OCI-LY3 (cell line): ENCODE data around the gene PARD3B.

Experiments
- H2AFZ ChIP-seq: fragments of 200-600, 300-600 bp; shearing (Covaris generic); 2 replicates; pipeline ENCODE4 v1.6.0; 2014; ENCODE audit warnings: antibody characterized with exemption, low read depth, low read length
- H3K27ac ChIP-seq: fragments of 200-600, 300-600 bp; sonication (generic); 2 replicates; pipeline ENCODE4 v1.5.1; 2014; ENCODE audit warnings: mild to moderate bottlenecking, low read length, moderate library complexity, mixed read lengths
- H3K27me3 ChIP-seq: fragments of 200-600, 300-600 bp; sonication (generic); 2 replicates; pipeline ENCODE4 v1.6.1; 2014; ENCODE audit warnings: low read depth, low read length, mixed read lengths
- H3K36me3 ChIP-seq: fragments of 200-600, 300-600 bp; sonication (generic); replicated peaks from 2 replicates; pipeline ENCODE3; 2014; ENCODE audit warnings: low read depth, low read length, mixed read lengths
- H3K4me1 ChIP-seq: fragments of 300-600, 200-600 bp; sonication (generic); 2 replicates; pipeline ENCODE4 v1.6.1; 2014; ENCODE audit warnings: low read length, mixed read lengths
- H3K4me2 ChIP-seq: fragments of 200-600, 300-600 bp; sonication (generic); 2 replicates; pipeline ENCODE4 v1.6.1; 2014; ENCODE audit warnings: low read length, mixed read lengths
- H3K4me3 ChIP-seq: fragments of 300-600, 200-600 bp; sonication (generic); 2 replicates; pipeline ENCODE4 v1.5.1; 2014; ENCODE audit warnings: antibody characterized with exemption, mild to moderate bottlenecking, low read length, moderate library complexity
- H3K79me2 ChIP-seq: fragments of 300-600, 200-600 bp; shearing (Covaris generic); 2 replicates; pipeline ENCODE4 v1.6.1; 2014; ENCODE audit warnings: mild to moderate bottlenecking, low read length, mixed read lengths
- H3K9ac ChIP-seq: fragments of 300-600, 200-600 bp; shearing (Covaris generic); 2 replicates; pipeline ENCODE4 v1.6.0; 2014; ENCODE audit warnings: mild to moderate bottlenecking, low read length, moderate library complexity
- H3K9me3 ChIP-seq: fragments of 200-600, 300-600 bp; shearing (Covaris generic); 2 replicates; pipeline ENCODE4 v1.6.1; 2014; ENCODE audit warnings: low read length, mixed read lengths; ENCODE audit not compliant: insufficient read depth
- H4K20me1 ChIP-seq: fragments of 200-600, 300-600 bp; sonication (generic); 2 replicates; pipeline ENCODE4 v1.6.1; 2016; ENCODE audit warnings: low read length, mixed read lengths; ENCODE audit not compliant: insufficient read depth
- EZH2phosphoT487 ChIP-seq: fragments of 200-600 bp; shearing (Covaris generic); IDR thresholded peaks from 2 replicates; pipeline ENCODE4 v1.6.1; 2018; ENCODE audit warnings: antibody characterized with exemption, mixed run types, low read depth
- TF ChIP-seq, protein P1 (sequence below): fragments of 200-600, 300-600 bp; sonication (generic); IDR thresholded peaks from 2 replicates; pipeline ENCODE4 v1.5.1; 2014; ENCODE audit warnings: antibody characterized with exemption, low read length, low read depth

Gene PARD3B

DNA sequence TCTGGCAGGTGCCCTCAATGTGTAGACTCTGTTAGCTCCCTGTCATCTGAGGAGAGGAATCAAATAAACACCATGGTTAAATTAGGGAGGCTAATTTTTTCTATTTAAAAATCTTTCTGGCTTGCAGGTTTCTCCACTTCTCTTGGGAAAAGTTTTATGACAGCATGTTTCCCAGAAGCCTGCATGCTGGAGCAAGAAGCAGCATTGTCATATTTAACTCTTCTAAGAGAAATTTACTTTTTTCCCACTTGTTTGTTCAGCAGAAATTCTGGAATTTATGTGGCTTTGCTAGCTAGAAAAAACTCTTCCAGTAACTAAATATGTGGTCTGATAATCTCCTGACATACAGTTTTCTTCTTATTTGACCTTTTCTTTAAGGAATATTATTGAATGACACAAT lies 230.5 kb downstream of the PARD3B start:
- Histone ChIP-seq H3K9ac (no peak overlapping the region), H3K4me1 (no peaks in the 10 kb centered on the region), H4K20me1 (no peaks in the 10 kb centered on the region), H2AFZ (no peak overlapping the region), H3K27ac (no peak overlapping the region), H3K4me3 (no peak overlapping the region), H3K79me2 (no peaks in the 10 kb centered on the region), H3K36me3 (no peaks in the 10 kb centered on the region), H3K27me3 (peaks cover 4% of the 10 kb centered on the region; the same call in 1 of the 2 replicates), H3K9me3 (no peaks in the 10 kb centered on the region), H3K4me2 (no peak overlapping the region)
- TF ChIP-seq, protein P1, sequence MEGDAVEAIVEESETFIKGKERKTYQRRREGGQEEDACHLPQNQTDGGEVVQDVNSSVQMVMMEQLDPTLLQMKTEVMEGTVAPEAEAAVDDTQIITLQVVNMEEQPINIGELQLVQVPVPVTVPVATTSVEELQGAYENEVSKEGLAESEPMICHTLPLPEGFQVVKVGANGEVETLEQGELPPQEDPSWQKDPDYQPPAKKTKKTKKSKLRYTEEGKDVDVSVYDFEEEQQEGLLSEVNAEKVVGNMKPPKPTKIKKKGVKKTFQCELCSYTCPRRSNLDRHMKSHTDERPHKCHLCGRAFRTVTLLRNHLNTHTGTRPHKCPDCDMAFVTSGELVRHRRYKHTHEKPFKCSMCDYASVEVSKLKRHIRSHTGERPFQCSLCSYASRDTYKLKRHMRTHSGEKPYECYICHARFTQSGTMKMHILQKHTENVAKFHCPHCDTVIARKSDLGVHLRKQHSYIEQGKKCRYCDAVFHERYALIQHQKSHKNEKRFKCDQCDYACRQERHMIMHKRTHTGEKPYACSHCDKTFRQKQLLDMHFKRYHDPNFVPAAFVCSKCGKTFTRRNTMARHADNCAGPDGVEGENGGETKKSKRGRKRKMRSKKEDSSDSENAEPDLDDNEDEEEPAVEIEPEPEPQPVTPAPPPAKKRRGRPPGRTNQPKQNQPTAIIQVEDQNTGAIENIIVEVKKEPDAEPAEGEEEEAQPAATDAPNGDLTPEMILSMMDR: no peak
- no peak for TF ChIP-seq EZH2phosphoT487

GRCh38 chr2:204776781-204777559 lies 231.7 kb downstream of the PARD3B start:
- H3K9ac ChIP-seq: no peak overlapping the region
- no peaks in the 10 kb centered on the region for H3K79me2 ChIP-seq
- no peaks in the 10 kb centered on the region for H3K36me3 ChIP-seq
- H3K4me1 ChIP-seq: no peaks in the 10 kb centered on the region
- no peak overlapping the region for H2AFZ ChIP-seq
- no peaks in the 10 kb centered on the region for H4K20me1 ChIP-seq
- H3K4me2 ChIP-seq: no peak overlapping the region
- H3K4me3 ChIP-seq: no peak overlapping the region
- H3K9me3 ChIP-seq: no peaks in the 10 kb centered on the region
- H3K27ac ChIP-seq: no peak overlapping the region
- TF ChIP-seq, protein P1: no peak
- no peak for TF ChIP-seq EZH2phosphoT487
- H3K27me3 ChIP-seq: peaks cover 4% of the 10 kb centered on the region; the same call in 1 of the 2 replicates

DNA sequence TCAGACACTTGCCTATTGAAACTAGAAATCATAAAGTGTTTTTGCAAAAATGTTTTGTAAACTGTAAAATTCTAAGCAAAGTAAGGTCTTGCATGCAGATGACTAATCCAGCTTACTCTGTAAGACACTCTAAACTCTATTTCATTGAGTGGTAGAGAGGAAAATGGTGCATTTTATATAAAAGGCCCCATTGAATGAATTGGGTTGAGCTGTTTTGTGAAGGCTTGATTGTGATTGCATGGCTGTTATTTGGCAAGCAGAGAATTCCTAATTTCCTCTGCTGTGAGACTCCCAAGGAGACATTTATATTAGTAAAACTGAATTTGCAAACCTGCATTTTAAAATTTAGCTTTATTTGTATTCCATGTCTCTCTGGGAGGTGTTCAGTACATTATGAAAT lies 234.5 kb downstream of the PARD3B start:
- no peaks in the 10 kb centered on the region for H3K36me3 ChIP-seq
- no peak overlapping the region for H2AFZ ChIP-seq
- H3K9me3 ChIP-seq: no peaks in the 10 kb centered on the region
- H3K79me2 ChIP-seq: no peaks in the 10 kb centered on the region
- peaks cover 10% of the 10 kb centered on the region for H3K4me1 ChIP-seq
- no peak overlapping the region for H3K27ac ChIP-seq
- H3K27me3 ChIP-seq: no peaks in the 10 kb centered on the region
- no peak overlapping the region for H3K9ac ChIP-seq
- H4K20me1 ChIP-seq: no peaks in the 10 kb centered on the region
- H3K4me3 ChIP-seq: no peak overlapping the region
- no peak overlapping the region for H3K4me2 ChIP-seq
- TF ChIP-seq, protein P1: no peak
- TF ChIP-seq EZH2phosphoT487: no peak

DNA sequence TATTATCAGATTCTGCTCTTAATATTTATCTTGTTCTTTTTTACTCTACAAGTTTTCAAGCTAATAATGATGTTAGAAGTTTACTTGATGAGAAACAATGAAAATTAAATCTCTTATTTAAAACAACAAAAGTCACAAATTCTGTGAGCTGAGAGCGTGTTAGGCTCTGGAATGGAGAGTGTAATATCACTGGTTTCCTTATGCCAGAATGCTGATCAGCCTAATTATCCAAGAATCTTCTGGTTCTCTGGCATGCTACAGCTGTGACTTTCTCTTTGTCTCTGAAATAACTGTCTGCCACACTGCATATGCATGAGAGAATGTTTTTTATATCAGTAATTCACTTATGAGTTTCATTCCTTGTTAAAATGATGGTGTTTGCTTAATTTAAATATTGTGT lies 236.7 kb downstream of the PARD3B start:
- Histone ChIP-seq H2AFZ (no peak overlapping the region), H3K79me2 (no peaks in the 10 kb centered on the region), H3K4me1 (peaks cover 10% of the 10 kb centered on the region), H3K27ac (no peak overlapping the region), H3K4me2 (no peak overlapping the region), H4K20me1 (no peaks in the 10 kb centered on the region), H3K4me3 (no peak overlapping the region), H3K9me3 (no peaks in the 10 kb centered on the region), H3K9ac (no peak overlapping the region), H3K27me3 (no peaks in the 10 kb centered on the region), H3K36me3 (no peaks in the 10 kb centered on the region)
- TF ChIP-seq, protein P1: no peak
- no peak for TF ChIP-seq EZH2phosphoT487
